H9 (cell line): Measurements from ENCODE around the gene ATXN10. TPM values are rescaled to one million over a fixed set of nuclear protein-coding genes. Genes with fewer than 3 reads are reported as not detected.
"Not testable (repeated sequence)": the region's sequence is repeated elsewhere in the genome, so short reads cannot be mapped to it uniquely, and the experiment has no call there.

Experiments used
- DNase-seq: peaks from one replicate; pipeline ENCODE4 v3.0.0-alpha.2; 2017
- H2AFZ ChIP-seq: one replicate; pipeline ENCODE4 v1.6.1; 2013; ENCODE audit warnings: mild to moderate bottlenecking, low read length, control low read depth, moderate library complexity
- H2AK5ac ChIP-seq: 2 replicates; pipeline ENCODE4 v1.6.1; 2013; ENCODE audit warnings: low read length, control low read depth, mixed read lengths; ENCODE audit not compliant: insufficient read length
- H2BK120ac ChIP-seq: one replicate; pipeline ENCODE4 v1.6.1; 2013; ENCODE audit warnings: low read depth, mild to moderate bottlenecking, low read length, control low read depth, inconsistent platforms; ENCODE audit not compliant: poor library complexity, severe bottlenecking
- H2BK12ac ChIP-seq: 2 replicates; pipeline ENCODE4 v1.6.1; 2013; ENCODE audit warnings: low read length, control low read depth, mixed read lengths, low read depth; ENCODE audit not compliant: insufficient read length
- H2BK15ac ChIP-seq: 2 replicates; pipeline ENCODE4 v1.6.1; 2013; ENCODE audit warnings: low read depth, low read length, control low read depth
- H2BK20ac ChIP-seq: one replicate; pipeline ENCODE4 v1.6.1; 2013; ENCODE audit warnings: low read depth, mild to moderate bottlenecking, low read length, control low read depth, inconsistent platforms; ENCODE audit not compliant: poor library complexity, severe bottlenecking
- H2BK5ac ChIP-seq: 2 replicates; pipeline ENCODE4 v1.6.1; 2013; ENCODE audit warnings: low read length, control low read depth, mixed read lengths; ENCODE audit not compliant: insufficient read length
- H3K14ac ChIP-seq: 2 replicates; pipeline ENCODE4 v1.6.1; 2013; ENCODE audit warnings: low read length, control low read depth; ENCODE audit not compliant: insufficient read depth
- H3K18ac ChIP-seq: 2 replicates; pipeline ENCODE4 v1.6.1; 2013; ENCODE audit warnings: low read depth, mild to moderate bottlenecking, mixed read lengths, low read length, control low read depth; ENCODE audit not compliant: insufficient read length
- H3K23ac ChIP-seq: 2 replicates; pipeline ENCODE4 v1.6.1; 2013; ENCODE audit warnings: low read length, control low read depth, mixed read lengths, low read depth; ENCODE audit not compliant: insufficient read length
- H3K23me2 ChIP-seq: 2 replicates; pipeline ENCODE4 v1.6.1; 2013; ENCODE audit warnings: low read depth, mild to moderate bottlenecking, mixed read lengths, low read length, control low read depth; ENCODE audit not compliant: insufficient read length, poor library complexity, severe bottlenecking
- H3K27ac ChIP-seq: 2 replicates; pipeline ENCODE4 v1.5.1; 2013; ENCODE audit warnings: low read length, control low read depth, mixed read lengths, low read depth; ENCODE audit not compliant: insufficient read length
- H3K27me3 ChIP-seq: 2 replicates; pipeline ENCODE4 v1.6.1; 2013; ENCODE audit warnings: low read length, control low read depth, inconsistent platforms; ENCODE audit not compliant: insufficient read depth
- H3K4ac ChIP-seq: 2 replicates; pipeline ENCODE4 v1.6.1; 2013; ENCODE audit warnings: low read depth, mild to moderate bottlenecking, control low read depth, inconsistent platforms, low read length, moderate library complexity
- H3K4me1 ChIP-seq: 2 replicates; pipeline ENCODE4 v1.6.1; 2013; ENCODE audit warnings: low read length, control low read depth, inconsistent platforms; ENCODE audit not compliant: insufficient read depth
- H3K4me2 ChIP-seq: 2 replicates; pipeline ENCODE4 v1.6.1; 2013; ENCODE audit warnings: low read length, control low read depth, mixed read lengths; ENCODE audit not compliant: insufficient read length, insufficient read depth
- H3K56ac ChIP-seq: 2 replicates; pipeline ENCODE4 v1.6.1; 2013; ENCODE audit warnings: low read depth, mild to moderate bottlenecking, mixed read lengths, low read length, control low read depth; ENCODE audit not compliant: insufficient read length
- H3K79me1 ChIP-seq: 2 replicates; pipeline ENCODE4 v1.6.1; 2013; ENCODE audit warnings: low read depth, mild to moderate bottlenecking, moderate library complexity, low read length, control low read depth, inconsistent platforms; ENCODE audit not compliant: insufficient read depth, poor library complexity, severe bottlenecking
- H3K79me2 ChIP-seq: 2 replicates; pipeline ENCODE4 v1.6.1; 2013; ENCODE audit warnings: low read length, control low read depth, inconsistent platforms; ENCODE audit not compliant: insufficient read depth
- H3K9ac ChIP-seq: 2 replicates; pipeline ENCODE4 v1.6.1; 2013; ENCODE audit warnings: low read length, control low read depth, mixed read lengths; ENCODE audit not compliant: insufficient read length; ENCODE audit errors: extremely low read depth
- H3K9me3 ChIP-seq: one replicate; pipeline ENCODE4 v1.6.1; 2013; ENCODE audit warnings: low read depth, low read length, inconsistent platforms; ENCODE audit not compliant: control insufficient read depth
- H3T11ph ChIP-seq: one replicate; pipeline ENCODE4 v1.6.1; 2013; ENCODE audit warnings: mild to moderate bottlenecking, low read length, control low read depth, inconsistent platforms
- H4K20me1 ChIP-seq: one replicate; pipeline ENCODE4 v1.6.1; 2013; ENCODE audit not compliant: control insufficient read depth, insufficient read length, insufficient read depth
- H4K5ac ChIP-seq: 2 replicates; pipeline ENCODE4 v1.6.1; 2013; ENCODE audit warnings: low read depth, mild to moderate bottlenecking, mixed read lengths, low read length, control low read depth; ENCODE audit not compliant: insufficient read length
- H4K8ac ChIP-seq: replicated peaks from 2 replicates; pipeline ENCODE4 v1.6.1; 2013; ENCODE audit warnings: low read length, control low read depth, mixed read lengths, low read depth; ENCODE audit not compliant: insufficient read length
- H4K91ac ChIP-seq: 2 replicates; pipeline ENCODE4 v1.6.1; 2013; ENCODE audit warnings: low read depth, mild to moderate bottlenecking, moderate library complexity, mixed read lengths, low read length, control low read depth; ENCODE audit not compliant: insufficient read length
- H3K27ac Mint-ChIP-seq, 3 experiments: 2 replicates in 2 of 3; 3 replicates in 1 of 3; pipeline ENCODE4 v1.8.0; 2020 to 2021; ENCODE audit warnings: mixed read lengths in 3 of 3, mild to moderate bottlenecking in 1 of 3, moderate library complexity in 1 of 3
- H3K27me3 Mint-ChIP-seq: 2 replicates; pipeline ENCODE4 v1.8.0; 2021; ENCODE audit warnings: low read depth, mild to moderate bottlenecking, moderate library complexity, mixed read lengths
- H3K36me3 Mint-ChIP-seq, 3 experiments: 2 replicates in 2 of 3; 3 replicates in 1 of 3; pipeline ENCODE4 v1.8.0; 2020 to 2021; ENCODE audit warnings: low read depth in 3 of 3, mixed read lengths in 3 of 3; ENCODE audit not compliant: insufficient read depth in 1 of 3
- H3K4me1 Mint-ChIP-seq, 2 experiments: 2 replicates each; pipeline ENCODE4 v1.8.0; 2020; ENCODE audit warnings: mixed read lengths in 2 of 2
- H3K4me3 Mint-ChIP-seq, 2 experiments: 2 replicates in 1 of 2; 3 replicates in 1 of 2; pipeline ENCODE4 v1.8.0; 2020 to 2021; ENCODE audit warnings: mild to moderate bottlenecking in 2 of 2, mixed read lengths in 2 of 2, moderate library complexity in 1 of 2
- H3K9me3 Mint-ChIP-seq, 2 experiments: 2 replicates in 1 of 2; 3 replicates in 1 of 2; pipeline ENCODE4 v1.8.0; 2020; ENCODE audit warnings: mild to moderate bottlenecking in 2 of 2, mixed read lengths in 2 of 2, moderate library complexity in 1 of 2
- CTCF ChIP-seq: fragments of 200-600 bp; sonication (generic); conservative IDR thresholded peaks from 3 replicates; pipeline ENCODE4 v1.8.0; 2021; ENCODE audit warnings: antibody characterized with exemption, mild to moderate bottlenecking
- WGBS: extraction: QIAGEN DNeasy Blood & Tissue Kit; methylation state at CpG from one replicate; pipeline ENCODE4 v1.1.7; 2013; ENCODE audit warnings: missing lambda C conversion rate, low lambda C conversion rate, mixed read lengths; ENCODE audit not compliant: insufficient read length; ENCODE audit errors: extremely low coverage; 5-methylcytosine and 5-hydroxymethylcytosine counted together
- total RNA-seq: library from RNA; stranded (reverse); gene quantifications from 2 replicates; pipeline ENCODE4 v1.2.1, GENCODE V29; 2021

The ATXN10 gene
- total RNA-seq, 1 experiment from 2014 or later = 210 TPM

- Histone ChIP-seq H3K27ac (no peak overlapping the region), H3K27me3 (no peaks in the 10 kb centered on the region), H3K56ac (no peak overlapping the region), H2BK120ac (no peak overlapping the region), H3K79me2 (peaks cover 2% of the 10 kb centered on the region; the same call in 1 of the 2 replicates), H4K8ac (no peak overlapping the region), H4K5ac (no peak overlapping the region), H3K23ac (no peak overlapping the region), H3K18ac (no peak overlapping the region), H3K4me1 (no peaks in the 10 kb centered on the region), H4K20me1 (no peaks in the 10 kb centered on the region), H2BK20ac (no peak overlapping the region), H2AK5ac (no peak overlapping the region), H3K23me2 (no peaks in the 10 kb centered on the region), H2BK5ac (no peak overlapping the region), H4K91ac (no peak overlapping the region), H2BK15ac (no peak overlapping the region), H3K9me3 (no peaks in the 10 kb centered on the region), H2BK12ac (no peak overlapping the region), H3T11ph (no peak overlapping the region), H3K9ac (no peak overlapping the region), H3K4me2 (no peak overlapping the region), H3K14ac (no peak overlapping the region), H3K4ac (no peak overlapping the region), H2AFZ (no peak overlapping the region), H3K79me1 (peaks cover 9% of the 10 kb centered on the region)
- no peak for DNase-seq
- WGBS = 100% methylated on average over 1 of the region's 3 CpGs
- Mint-ChIP-seq H3K4me3 (no peak overlapping the region), H3K4me1 (no peaks in the 10 kb centered on the region), H3K36me3 (peaks cover 5 to 51% (median 28%) of the 10 kb centered on the region in 3 experiments; a peak in 6 of 7 replicates), H3K27me3 (no peaks in the 10 kb centered on the region), H3K9me3 (no peaks in the 10 kb centered on the region), H3K27ac (no peak overlapping the region)
- TF ChIP-seq CTCF = no peak
Observed at GRCh38 chr22:45710469-45710868, 38.8 kb downstream of the ATXN10 start.

GRCh38 chr22:45714390-45714789, 42.8 kb downstream of the ATXN10 start:
- H3K27ac ChIP-seq, H3K4me3 Mint-ChIP-seq, H4K91ac ChIP-seq, H2BK20ac ChIP-seq, H3T11ph ChIP-seq, DNase-seq, H3K79me1 ChIP-seq, H2BK12ac ChIP-seq, H3K9ac ChIP-seq, H4K5ac ChIP-seq, H3K79me2 ChIP-seq, H3K4me2 ChIP-seq, H2BK5ac ChIP-seq, H3K9me3 Mint-ChIP-seq, H3K4me1 Mint-ChIP-seq, H4K8ac ChIP-seq, H3K27ac Mint-ChIP-seq, H3K23me2 ChIP-seq, H3K9me3 ChIP-seq, H3K4me1 ChIP-seq, H2AK5ac ChIP-seq, H3K18ac ChIP-seq, H2BK120ac ChIP-seq, H2BK15ac ChIP-seq, H4K20me1 ChIP-seq, H2AFZ ChIP-seq, H3K56ac ChIP-seq, H3K4ac ChIP-seq, H3K14ac ChIP-seq, H3K23ac ChIP-seq, H3K27me3 Mint-ChIP-seq, H3K27me3 ChIP-seq: not testable (repeated sequence)
- WGBS = no CpG with 5 or more reads among the region's 4 CpGs
- peaks cover 2 to 32% (median 16%) of the 10 kb centered on the region in 3 experiments; a peak in 5 of 7 replicates for H3K36me3 Mint-ChIP-seq
